Choroid plexus epithelial cell (primary cell): ENCODE data around the gene FUS.
A peak's percentile ranks its signal among the peaks of the same experiment; 100 is the strongest.

ENCODE experiments used
- DNase-seq: peaks from one replicate; pipeline ENCODE4 v3.0.0-alpha.2; 2010; ENCODE audit warnings: low read depth
- H3K4me3 ChIP-seq: 2 replicates; pipeline ENCODE4 v1.5.1; 2011; ENCODE audit warnings: low read depth, mild to moderate bottlenecking, control low read depth, low read length, moderate library complexity
- CTCF ChIP-seq: conservative IDR thresholded peaks from 2 replicates; pipeline ENCODE4 v1.5.1; 2011; ENCODE audit warnings: low read depth, mild to moderate bottlenecking, control low read depth, inconsistent platforms, low read length, moderate library complexity

Gene FUS

GRCh38 chr16:31213877-31214707 lies 34.2 kb downstream of the FUS start, which contains the start of gene TRIM72:
Gene TRIM72 (plus strand): TSS chr16:31214119. CDS start chr16:31214739, 620 bp downstream.
- H3K4me3 ChIP-seq, result peak within 1 kb of the TSS; percentile 50
- DNase-seq, result no peak
- no peak for TF ChIP-seq CTCF

- DNase-seq, result no peak
- no peak for TF ChIP-seq CTCF
- peak overlapping the region; percentile 50 for H3K4me3 ChIP-seq
Observed at GRCh38 chr16:31214708-31215286, 34.9 kb downstream of the FUS start.

- DNase-seq, result peak; percentile 67
- peak overlapping the region; percentile 50 for H3K4me3 ChIP-seq
- no peak for TF ChIP-seq CTCF
Observed at GRCh38 chr16:31215287-31216162, 35.6 kb downstream of the FUS start.

- DNase-seq, result no peak
- H3K4me3 ChIP-seq, result no peak within 1 kb of the TSS
- no peak for TF ChIP-seq CTCF
Observed at GRCh38 chr16:31216422-31217135, 36.6 kb downstream of the FUS start, which contains the start of gene PYDC1. Gene PYDC1 (minus strand): TSS chr16:31217135. CDS start chr16:31217028, 107 bp downstream.

GRCh38 chr16:31217136-31217530 lies 37.2 kb downstream of the FUS start:
- no peak for DNase-seq
- TF ChIP-seq CTCF, result no peak
- no peak overlapping the region for H3K4me3 ChIP-seq

- no peak for DNase-seq
- no peak for TF ChIP-seq CTCF
Observed at GRCh38 chr16:31219154-31219741, 39.3 kb downstream of the FUS start.

More at GRCh38 chr16:31219154-31219741, 39.3 kb downstream of the FUS start:
- no peak overlapping the region for H3K4me3 ChIP-seq
